SK-N-SH treated with all-trans-retinoic acid at 6 μM for 48 hours (cell line): Measurements from ENCODE around the gene GPNMB.

ENCODE experiments used
- GLIS3 ChIP-seq: fragments of 250-450 bp; sonication (Bioruptor Pico); IDR thresholded peaks from 2 replicates; pipeline ENCODE4 v1.5.0; 2020; ENCODE audit warnings: mild to moderate bottlenecking, moderate library complexity
- RARB ChIP-seq: fragments of 250-450 bp; sonication (Bioruptor Pico); IDR thresholded peaks from 2 replicates; pipeline ENCODE4 v1.8.0; 2021; ENCODE audit warnings: mild to moderate bottlenecking, moderate library complexity
- TOX ChIP-seq: fragments of 250-450 bp; sonication (Bioruptor Pico); IDR thresholded peaks from 2 replicates; pipeline ENCODE4 v1.8.0; 2021; ENCODE audit warnings: mild to moderate bottlenecking, moderate library complexity, borderline replicate concordance
- ZFP30 ChIP-seq: fragments of 450-650 bp; formaldehyde crosslinking; IDR thresholded peaks from 2 replicates; pipeline ENCODE4 v1.5.0; 2022; ENCODE audit warnings: mild to moderate bottlenecking, moderate library complexity
- TF ChIP-seq, protein P1 (sequence below): fragments of 250-450 bp; sonication (Bioruptor Pico); IDR thresholded peaks from 2 replicates; pipeline ENCODE4 v1.8.0; 2020; ENCODE audit warnings: mild to moderate bottlenecking, moderate library complexity, borderline replicate concordance

DNA sequence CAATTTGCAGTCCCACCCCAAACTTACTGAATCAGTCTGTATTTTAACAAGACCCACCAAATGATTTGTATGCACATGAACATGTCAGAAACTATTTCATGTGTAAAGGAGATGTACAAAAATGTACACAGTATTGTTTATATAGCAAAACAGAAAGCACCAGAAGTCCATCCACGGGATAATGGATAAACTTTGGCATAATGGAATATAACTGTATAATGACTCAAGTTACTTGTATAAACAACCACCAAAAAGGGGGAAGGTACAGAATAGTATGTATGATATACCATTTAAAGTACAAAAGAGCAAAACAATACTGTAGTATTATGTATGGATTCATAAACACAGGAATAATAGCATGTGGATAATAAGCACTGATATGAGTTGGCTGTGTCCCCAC is 42.3 kb upstream of the GPNMB start:
- no peak for TF ChIP-seq RARB
- TF ChIP-seq GLIS3 (CRISPR knock-in tag), result no peak
- TF ChIP-seq TOX (CRISPR knock-in tag), result no peak
- no peak for TF ChIP-seq ZFP30 (CRISPR knock-in tag)
- TF ChIP-seq, protein P1, sequence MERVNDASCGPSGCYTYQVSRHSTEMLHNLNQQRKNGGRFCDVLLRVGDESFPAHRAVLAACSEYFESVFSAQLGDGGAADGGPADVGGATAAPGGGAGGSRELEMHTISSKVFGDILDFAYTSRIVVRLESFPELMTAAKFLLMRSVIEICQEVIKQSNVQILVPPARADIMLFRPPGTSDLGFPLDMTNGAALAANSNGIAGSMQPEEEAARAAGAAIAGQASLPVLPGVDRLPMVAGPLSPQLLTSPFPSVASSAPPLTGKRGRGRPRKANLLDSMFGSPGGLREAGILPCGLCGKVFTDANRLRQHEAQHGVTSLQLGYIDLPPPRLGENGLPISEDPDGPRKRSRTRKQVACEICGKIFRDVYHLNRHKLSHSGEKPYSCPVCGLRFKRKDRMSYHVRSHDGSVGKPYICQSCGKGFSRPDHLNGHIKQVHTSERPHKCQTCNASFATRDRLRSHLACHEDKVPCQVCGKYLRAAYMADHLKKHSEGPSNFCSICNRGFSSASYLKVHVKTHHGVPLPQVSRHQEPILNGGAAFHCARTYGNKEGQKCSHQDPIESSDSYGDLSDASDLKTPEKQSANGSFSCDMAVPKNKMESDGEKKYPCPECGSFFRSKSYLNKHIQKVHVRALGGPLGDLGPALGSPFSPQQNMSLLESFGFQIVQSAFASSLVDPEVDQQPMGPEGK (CRISPR knock-in tag), result no peak
